Erythroblast (primary cell): Measurements from ENCODE around the gene CRLF2.
"Not testable (repeated sequence)": the region's sequence is repeated elsewhere in the genome, so short reads cannot be mapped to it uniquely, and the experiment has no call there.

Experiments
- DNase-seq, 2 experiments: peaks; one replicate each; lab custom pipeline; 2025; lab: John Stamatoyannopoulos, UW
- GATA1 ChIP-seq: IDR thresholded peaks from 2 replicates; pipeline ENCODE4 v1.6.1; 2011; ENCODE audit warnings: low read depth, mild to moderate bottlenecking, control low read depth, low read length, moderate library complexity
- POLR2A ChIP-seq: IDR thresholded peaks from 2 replicates; pipeline ENCODE4 v1.6.1; 2011; ENCODE audit warnings: mild to moderate bottlenecking, low read length

CRLF2 gene

GRCh38 chrX:1190596-1191145 lies 21.8 kb downstream of the CRLF2 start:
- DNase-seq = no peak
- no peak for TF ChIP-seq POLR2A
- TF ChIP-seq GATA1 = no peak

GRCh38 chrX:1185561-1185960 lies 26.9 kb downstream of the CRLF2 start:
- TF ChIP-seq GATA1 (no peak), POLR2A (no peak)
- DNase-seq = no peak

- DNase-seq = no peak
- TF ChIP-seq GATA1 (no peak), POLR2A (no peak)
Measured at GRCh38 chrX:1182211-1182610, 30.2 kb downstream of the CRLF2 start.

- not testable (repeated sequence) for DNase-seq
Measured at GRCh38 chrX:1181661-1182060, 30.8 kb downstream of the CRLF2 start.

- no peak for TF ChIP-seq POLR2A
- TF ChIP-seq GATA1 = no peak
- no peak for DNase-seq
Measured at GRCh38 chrX:1181170-1181569, 31.3 kb downstream of the CRLF2 start.

- no peak for TF ChIP-seq POLR2A
- no peak for TF ChIP-seq GATA1
- no peak for DNase-seq
Measured at GRCh38 chrX:1178580-1179057, 33.8 kb downstream of the CRLF2 start.

GRCh38 chrX:1176531-1177320 lies 35.7 kb downstream of the CRLF2 start:
- DNase-seq = not testable (repeated sequence)

GRCh38 chrX:1174609-1175545 lies 37.6 kb downstream of the CRLF2 start:
- not testable (repeated sequence) for DNase-seq

GRCh38 chrX:1173435-1173834 lies 39.0 kb downstream of the CRLF2 start:
- DNase-seq = not testable (repeated sequence)

- TF ChIP-seq POLR2A = no peak
- DNase-seq = no peak
Measured at GRCh38 chrX:1172496-1172895, 40.0 kb downstream of the CRLF2 start.

- not testable (repeated sequence) for DNase-seq
Measured at GRCh38 chrX:1171915-1172314, 40.5 kb downstream of the CRLF2 start.

- no peak for TF ChIP-seq POLR2A
- no peak for TF ChIP-seq GATA1
Measured at GRCh38 chrX:1170243-1170642, 42.2 kb downstream of the CRLF2 start.

GRCh38 chrX:1169189-1169588 lies 43.3 kb downstream of the CRLF2 start:
- DNase-seq = no peak
- no peak for TF ChIP-seq GATA1
- TF ChIP-seq POLR2A = no peak

More at GRCh38 chrX:1170243-1170642, 42.2 kb downstream of the CRLF2 start:
- DNase-seq = no peak

GRCh38 chrX:1167918-1168481 lies 44.4 kb downstream of the CRLF2 start:
- TF ChIP-seq POLR2A (no peak), GATA1 (no peak)
- no peak for DNase-seq
